ENCODE data around the gene UBE2N.
A peak's percentile ranks its signal among the peaks of the same experiment; 100 is the strongest.

Gene UBE2N

DNA sequence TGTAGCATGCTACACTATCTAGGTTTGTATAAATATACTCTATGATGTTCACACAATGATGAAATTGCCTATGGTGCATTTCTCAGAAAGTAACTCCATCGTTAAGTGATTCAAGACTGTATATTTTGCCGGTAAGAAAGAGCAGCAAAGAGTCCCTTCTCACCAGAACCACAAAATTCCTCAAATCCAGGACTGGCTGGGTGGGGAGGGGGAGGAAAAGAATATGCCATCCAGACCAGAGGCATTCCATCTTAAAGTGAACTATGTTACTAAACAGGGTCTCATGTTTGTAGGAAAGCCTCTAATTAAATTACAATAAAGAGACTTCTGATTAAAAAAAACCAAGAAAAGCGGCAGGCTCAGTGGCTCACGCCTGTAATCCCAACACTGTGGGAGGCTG is 11.5 kb downstream of the UBE2N start:
- Histone ChIP-seq H3K4me3 (ENCODE audit: low read depth in 1 of 5, low read length in 5 of 5) (no peak overlapping the region), H3K27ac (ENCODE audit: low read depth, low read length) (no peak overlapping the region), H3K36me3 (ENCODE audit: control insufficient read depth in 5 of 5, insufficient read depth in 5 of 5, low read length in 5 of 5) (no peaks in the 10 kb centered on the region), H3K9me3 (ENCODE audit: control insufficient read depth in 5 of 5, low read length in 5 of 5) (no peaks in the 10 kb centered on the region), H3K27me3 (ENCODE audit: control insufficient read depth in 5 of 5, insufficient read depth in 4 of 5, low read length in 5 of 5) (no peaks in the 10 kb centered on the region), H3K4me1 (ENCODE audit: control insufficient read depth in 5 of 5, insufficient read depth in 5 of 5, low read length in 5 of 5) (peaks cover 2 to 44% (median 37%) of the 10 kb centered on the region in 5 donors), H3K9ac (ENCODE audit: low read length in 5 of 5) (no peak overlapping the region)

DNA sequence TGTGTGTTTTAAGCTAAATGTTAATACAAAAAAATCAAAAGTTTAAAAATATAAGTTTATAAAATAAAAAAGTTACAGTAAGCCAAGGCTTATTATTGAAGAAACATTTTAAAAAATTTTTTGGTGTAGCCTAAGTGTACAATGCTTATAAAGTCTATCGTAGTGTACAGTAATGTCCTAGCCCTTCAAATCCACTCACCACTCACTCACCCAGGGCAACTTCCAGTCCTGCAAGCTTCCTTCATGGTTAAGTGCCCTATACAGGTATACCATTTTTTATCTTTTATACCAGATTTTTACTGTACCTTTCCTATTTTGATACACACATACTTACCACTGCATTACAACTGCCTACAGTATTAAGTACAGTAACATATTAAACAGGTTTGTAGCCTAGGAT is 11.9 kb downstream of the UBE2N start:
- Histone ChIP-seq H3K4me3 (ENCODE audit: low read depth in 1 of 5, low read length in 5 of 5) (no peak overlapping the region), H3K9me3 (ENCODE audit: control insufficient read depth in 5 of 5, low read length in 5 of 5) (no peaks in the 10 kb centered on the region), H3K27ac (ENCODE audit: low read depth, low read length) (no peak overlapping the region), H3K27me3 (ENCODE audit: control insufficient read depth in 5 of 5, insufficient read depth in 4 of 5, low read length in 5 of 5) (no peaks in the 10 kb centered on the region), H3K36me3 (ENCODE audit: control insufficient read depth in 5 of 5, insufficient read depth in 5 of 5, low read length in 5 of 5) (no peaks in the 10 kb centered on the region), H3K9ac (ENCODE audit: low read length in 5 of 5) (no peak overlapping the region), H3K4me1 (ENCODE audit: control insufficient read depth in 5 of 5, insufficient read depth in 5 of 5, low read length in 5 of 5) (peaks cover 2 to 46% (median 40%) of the 10 kb centered on the region in 5 donors)

DNA sequence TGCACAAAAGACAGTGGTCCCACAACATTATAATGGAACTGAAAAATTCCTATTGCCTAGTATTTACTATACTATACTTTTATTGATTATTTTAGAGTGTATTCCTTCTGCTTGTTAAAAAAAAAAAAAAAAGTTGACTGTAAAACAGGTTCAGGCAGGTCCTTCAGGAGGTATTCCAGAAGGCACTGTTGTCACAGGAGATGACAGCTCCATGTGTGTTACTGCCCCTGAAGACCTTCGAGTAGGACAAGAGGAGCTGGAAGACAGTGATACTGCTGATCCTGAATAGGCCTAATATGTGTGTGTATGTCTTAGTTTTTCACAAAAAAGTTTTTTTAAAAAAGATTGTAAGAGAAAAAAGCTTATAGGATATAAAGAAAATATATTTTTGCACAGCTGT is 12.3 kb downstream of the UBE2N start:
- H3K9me3 ChIP-seq (ENCODE audit: control insufficient read depth in 5 of 5, low read length in 5 of 5), result no peaks in the 10 kb centered on the region
- H3K4me1 ChIP-seq (ENCODE audit: control insufficient read depth in 5 of 5, insufficient read depth in 5 of 5, low read length in 5 of 5), result peaks cover 2 to 44% (median 39%) of the 10 kb centered on the region in 5 donors
- no peaks in the 10 kb centered on the region for H3K36me3 ChIP-seq (ENCODE audit: control insufficient read depth in 5 of 5, insufficient read depth in 5 of 5, low read length in 5 of 5)
- H3K4me3 ChIP-seq (ENCODE audit: low read depth in 1 of 5, low read length in 5 of 5), result no peak overlapping the region
- H3K9ac ChIP-seq (ENCODE audit: low read length in 5 of 5), result no peak overlapping the region
- no peaks in the 10 kb centered on the region for H3K27me3 ChIP-seq (ENCODE audit: control insufficient read depth in 5 of 5, insufficient read depth in 4 of 5, low read length in 5 of 5)
- no peak overlapping the region for H3K27ac ChIP-seq (ENCODE audit: low read depth, low read length)

DNA sequence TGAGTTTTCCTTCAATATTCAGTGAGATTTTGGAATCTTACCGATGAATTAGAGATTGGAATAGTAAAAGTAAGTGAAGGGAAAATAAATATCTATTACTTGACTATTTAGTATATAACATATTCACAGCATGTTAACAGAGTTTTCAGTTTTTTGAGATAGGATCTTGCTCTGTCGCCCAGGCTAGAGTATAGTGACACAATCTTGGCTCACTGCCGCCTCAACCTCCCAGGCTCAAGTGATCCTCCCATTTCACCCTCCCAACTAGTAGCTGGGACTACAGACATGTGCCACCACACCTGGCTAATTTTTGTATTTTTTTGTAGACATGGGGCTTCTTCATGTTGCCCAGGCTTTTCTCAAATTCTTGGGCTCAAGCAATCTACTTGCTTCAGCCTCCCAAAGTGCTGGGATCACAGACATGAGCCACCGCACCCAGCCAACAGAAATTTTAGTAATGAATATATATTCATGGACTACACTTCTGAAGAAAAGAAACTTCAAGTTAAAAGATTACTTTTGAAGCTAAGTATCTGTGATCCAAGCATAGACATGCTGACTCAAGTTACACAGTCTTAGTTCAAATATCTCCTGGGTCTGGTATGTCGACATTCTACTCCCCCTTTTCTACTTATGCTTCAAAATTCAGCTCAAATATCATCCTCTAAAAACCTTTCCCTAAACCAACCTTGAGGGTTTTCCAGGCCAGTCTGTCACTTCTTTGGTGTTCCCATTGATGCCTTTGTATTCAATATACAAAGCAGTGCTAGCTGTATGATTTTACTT is 13.8 kb downstream of the UBE2N start:
- Histone ChIP-seq H3K4me1 (ENCODE audit: control insufficient read depth in 5 of 5, insufficient read depth in 5 of 5, low read length in 5 of 5) (peaks cover 2 to 46% (median 32%) of the 10 kb centered on the region in 5 donors), H3K27ac (ENCODE audit: low read depth, low read length) (peak overlapping the region; percentile 60), H3K36me3 (ENCODE audit: control insufficient read depth in 5 of 5, insufficient read depth in 5 of 5, low read length in 5 of 5) (no peaks in the 10 kb centered on the region), H3K9ac (ENCODE audit: low read length in 5 of 5) (peak overlapping the region in 1 of 5 donors; percentile 14), H3K27me3 (ENCODE audit: control insufficient read depth in 5 of 5, insufficient read depth in 4 of 5, low read length in 5 of 5) (no peaks in the 10 kb centered on the region), H3K9me3 (ENCODE audit: control insufficient read depth in 5 of 5, low read length in 5 of 5) (no peaks in the 10 kb centered on the region), H3K4me3 (ENCODE audit: low read depth in 1 of 5, low read length in 5 of 5) (no peak overlapping the region)

DNA sequence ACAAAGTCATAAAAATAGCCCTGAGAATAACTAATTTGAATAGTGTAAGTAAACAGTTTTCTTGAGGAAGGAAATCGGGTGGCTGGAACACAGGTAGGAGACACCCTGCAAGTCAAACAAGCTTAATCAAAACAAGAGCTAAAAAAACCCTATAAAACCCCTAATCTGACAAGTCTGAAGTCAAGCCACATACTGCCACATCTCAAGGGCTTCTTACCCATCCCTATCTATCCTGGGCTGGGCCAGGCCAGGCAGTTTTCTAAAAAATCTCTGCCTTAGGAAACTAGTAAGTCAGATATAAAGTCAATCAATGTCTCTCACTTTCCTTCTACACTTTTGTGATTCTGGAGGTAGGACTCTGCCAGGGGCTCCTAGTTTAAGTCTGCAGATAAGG is 15.3 kb downstream of the UBE2N start:
- Histone ChIP-seq H3K9ac (ENCODE audit: low read length in 5 of 5) (no peak overlapping the region), H3K36me3 (ENCODE audit: control insufficient read depth in 5 of 5, insufficient read depth in 5 of 5, low read length in 5 of 5) (no peaks in the 10 kb centered on the region), H3K27me3 (ENCODE audit: control insufficient read depth in 5 of 5, insufficient read depth in 4 of 5, low read length in 5 of 5) (no peaks in the 10 kb centered on the region), H3K27ac (ENCODE audit: low read depth, low read length) (peak overlapping the region; percentile 9), H3K4me1 (ENCODE audit: control insufficient read depth in 5 of 5, insufficient read depth in 5 of 5, low read length in 5 of 5) (peaks cover 2 to 46% (median 32%) of the 10 kb centered on the region in 5 donors), H3K9me3 (ENCODE audit: control insufficient read depth in 5 of 5, low read length in 5 of 5) (no peaks in the 10 kb centered on the region), H3K4me3 (ENCODE audit: low read depth in 1 of 5, low read length in 5 of 5) (no peak overlapping the region)

DNA sequence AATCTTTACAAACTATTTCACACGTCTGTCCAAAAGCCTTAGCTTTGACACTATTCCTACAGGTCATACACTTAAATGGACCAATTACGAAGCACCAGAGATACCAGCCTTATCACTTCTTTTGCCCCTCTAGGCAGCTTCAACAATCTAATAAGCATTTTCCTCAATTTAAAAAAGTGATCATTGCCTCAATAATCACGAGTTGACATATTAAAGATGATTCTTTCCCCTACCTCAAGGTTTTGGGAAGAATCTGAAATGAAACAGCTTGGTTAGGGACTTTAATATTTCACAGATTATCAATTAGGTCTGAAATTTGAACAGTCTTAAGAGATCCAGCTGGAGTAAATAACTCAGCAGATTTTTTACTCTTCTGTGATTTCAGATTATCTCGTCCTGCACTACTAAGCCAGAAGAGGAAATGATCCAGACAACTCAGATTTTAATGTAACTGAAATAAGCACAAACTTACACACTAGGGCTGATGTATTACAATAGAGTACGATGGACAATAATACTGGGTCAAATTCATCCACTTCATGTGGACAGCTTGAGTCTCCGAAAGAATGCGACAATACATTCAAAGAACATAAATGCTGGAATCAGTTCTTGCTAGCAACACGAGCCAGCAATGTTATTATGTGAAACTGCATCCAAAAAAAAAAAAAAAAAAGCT is 15.9 kb downstream of the UBE2N start:
- Histone ChIP-seq H3K36me3 (ENCODE audit: control insufficient read depth in 5 of 5, insufficient read depth in 5 of 5, low read length in 5 of 5) (no peaks in the 10 kb centered on the region), H3K27ac (ENCODE audit: low read depth, low read length) (peak overlapping the region; percentile 9), H3K4me1 (ENCODE audit: control insufficient read depth in 5 of 5, insufficient read depth in 5 of 5, low read length in 5 of 5) (peaks cover 2 to 46% (median 32%) of the 10 kb centered on the region in 5 donors), H3K9me3 (ENCODE audit: control insufficient read depth in 5 of 5, low read length in 5 of 5) (no peaks in the 10 kb centered on the region), H3K27me3 (ENCODE audit: control insufficient read depth in 5 of 5, insufficient read depth in 4 of 5, low read length in 5 of 5) (no peaks in the 10 kb centered on the region), H3K4me3 (ENCODE audit: low read depth in 1 of 5, low read length in 5 of 5) (no peak overlapping the region), H3K9ac (ENCODE audit: low read length in 5 of 5) (peak overlapping the region in 2 of 5 donors; percentile 9 to 28)

DNA sequence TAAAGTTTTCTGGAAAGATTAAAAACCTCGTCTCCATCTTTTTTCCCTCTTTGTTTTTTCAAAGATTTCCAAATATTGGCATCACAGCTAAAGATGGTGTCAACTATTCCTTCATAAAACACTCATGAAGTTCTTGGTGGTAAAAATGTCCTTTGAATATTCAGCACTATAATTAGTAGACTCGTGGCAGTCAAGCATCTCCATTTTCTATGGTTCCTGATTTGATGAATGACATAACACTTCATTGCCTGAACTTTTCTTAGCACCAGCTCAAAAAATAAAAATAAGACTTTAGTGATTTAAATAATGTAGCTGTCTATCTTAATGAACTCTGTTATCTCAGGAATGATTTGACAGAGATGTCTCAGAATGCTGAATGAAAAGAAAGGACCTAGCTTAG is 19.7 kb downstream of the UBE2N start:
- no peaks in the 10 kb centered on the region for H3K9me3 ChIP-seq (ENCODE audit: control insufficient read depth in 5 of 5, low read length in 5 of 5)
- no peak overlapping the region for H3K27ac ChIP-seq (ENCODE audit: low read depth, low read length)
- H3K4me3 ChIP-seq (ENCODE audit: low read depth in 1 of 5, low read length in 5 of 5), result no peak overlapping the region
- no peak overlapping the region for H3K9ac ChIP-seq (ENCODE audit: low read length in 5 of 5)
- H3K27me3 ChIP-seq (ENCODE audit: control insufficient read depth in 5 of 5, insufficient read depth in 4 of 5, low read length in 5 of 5), result no peaks in the 10 kb centered on the region
- peaks cover 2 to 28% (median 20%) of the 10 kb centered on the region in 5 donors for H3K4me1 ChIP-seq (ENCODE audit: control insufficient read depth in 5 of 5, insufficient read depth in 5 of 5, low read length in 5 of 5)
- H3K36me3 ChIP-seq (ENCODE audit: control insufficient read depth in 5 of 5, insufficient read depth in 5 of 5, low read length in 5 of 5), result no peaks in the 10 kb centered on the region

DNA sequence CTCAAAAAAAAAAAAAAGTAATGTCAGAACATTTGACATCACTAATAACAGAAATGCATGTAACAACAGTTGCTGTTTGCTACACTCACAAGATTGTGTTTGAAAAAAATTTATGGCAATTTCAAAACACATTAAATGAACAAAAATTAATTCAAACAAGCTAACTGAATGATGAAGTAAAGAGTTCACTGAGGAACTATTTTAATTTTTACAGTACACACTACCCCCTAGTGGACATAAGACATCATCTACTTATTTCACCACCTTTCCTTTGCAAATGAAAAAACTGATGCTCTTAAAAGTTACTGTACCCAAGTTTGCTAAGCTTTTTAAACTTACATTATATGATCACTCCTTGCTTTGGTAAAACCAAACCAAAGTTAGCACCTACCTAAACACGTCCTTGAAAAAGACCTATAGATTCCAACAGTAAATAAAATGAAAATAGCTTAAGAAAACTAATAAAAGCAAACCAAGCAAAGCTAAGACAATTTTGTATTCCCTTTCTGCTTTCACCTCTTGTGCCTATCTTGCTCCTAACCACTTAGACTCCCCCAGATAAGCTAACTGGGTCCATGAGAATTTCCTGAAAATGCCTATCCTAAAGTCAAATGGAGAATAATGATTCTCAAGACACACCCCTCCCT is 22.2 kb downstream of the UBE2N start:
- no peak overlapping the region for H3K27ac ChIP-seq (ENCODE audit: low read depth, low read length)
- no peak overlapping the region for H3K9ac ChIP-seq (ENCODE audit: low read length in 5 of 5)
- peaks cover 0 to 12% (median 6%) of the 10 kb centered on the region in 5 donors for H3K4me1 ChIP-seq (ENCODE audit: control insufficient read depth in 5 of 5, insufficient read depth in 5 of 5, low read length in 5 of 5)
- no peak overlapping the region for H3K4me3 ChIP-seq (ENCODE audit: low read depth in 1 of 5, low read length in 5 of 5)
- H3K36me3 ChIP-seq (ENCODE audit: control insufficient read depth in 5 of 5, insufficient read depth in 5 of 5, low read length in 5 of 5), result no peaks in the 10 kb centered on the region
- no peaks in the 10 kb centered on the region for H3K27me3 ChIP-seq (ENCODE audit: control insufficient read depth in 5 of 5, insufficient read depth in 4 of 5, low read length in 5 of 5)
- H3K9me3 ChIP-seq (ENCODE audit: control insufficient read depth in 5 of 5, low read length in 5 of 5), result no peaks in the 10 kb centered on the region

DNA sequence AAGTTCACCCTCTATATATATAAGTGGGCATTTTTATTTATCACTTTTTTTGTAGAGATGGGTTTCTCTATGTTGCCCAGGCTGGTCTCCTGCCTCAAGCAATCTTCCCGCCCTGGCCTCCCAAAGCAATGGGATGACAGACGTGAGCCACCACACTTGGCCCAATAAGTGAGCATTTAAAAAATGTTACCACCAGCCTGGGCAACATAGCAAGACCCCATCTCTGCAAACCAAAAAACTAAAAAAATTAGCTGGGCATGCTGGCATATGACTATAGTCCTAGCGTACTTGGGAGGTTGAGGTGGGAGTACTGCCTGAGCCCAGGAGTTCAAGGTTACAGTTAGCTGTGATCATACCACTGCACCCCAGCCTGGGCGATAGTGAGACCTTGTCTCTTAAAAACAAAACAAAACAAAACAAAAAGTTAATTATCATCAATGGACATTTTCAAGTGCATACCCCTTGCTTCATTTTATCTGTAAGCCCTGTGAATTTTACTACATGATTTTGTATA is 23.7 kb downstream of the UBE2N start:
- no peaks in the 10 kb centered on the region for H3K9me3 ChIP-seq (ENCODE audit: control insufficient read depth in 5 of 5, low read length in 5 of 5)
- no peaks in the 10 kb centered on the region for H3K36me3 ChIP-seq (ENCODE audit: control insufficient read depth in 5 of 5, insufficient read depth in 5 of 5, low read length in 5 of 5)
- no peak overlapping the region for H3K27ac ChIP-seq (ENCODE audit: low read depth, low read length)
- no peaks in the 10 kb centered on the region for H3K27me3 ChIP-seq (ENCODE audit: control insufficient read depth in 5 of 5, insufficient read depth in 4 of 5, low read length in 5 of 5)
- no peak overlapping the region for H3K4me3 ChIP-seq (ENCODE audit: low read depth in 1 of 5, low read length in 5 of 5)
- H3K4me1 ChIP-seq (ENCODE audit: control insufficient read depth in 5 of 5, insufficient read depth in 5 of 5, low read length in 5 of 5), result peaks cover 0 to 13% (median 4%) of the 10 kb centered on the region in 5 donors
- H3K9ac ChIP-seq (ENCODE audit: low read length in 5 of 5), result no peak overlapping the region

Data from subcutaneous abdominal adipose tissue (tissue), 5 donors.